Activated CD4-positive, alpha-beta memory T cell treated with anti-CD3 and anti-CD28 coated beads for 36 hours (primary cell): ENCODE results near the gene BCAN. TPM values are rescaled to one million over a fixed set of nuclear protein-coding genes. Genes with fewer than 3 reads are reported as not detected.
A peak's percentile ranks its signal among the peaks of the same experiment; 100 is the strongest.

Experiments used
- CTCF ChIA-PET: fragments of 350-600 bp; sonication (Branson Sonifier 250); formaldehyde crosslinking; loops from one replicate; lab custom pipeline; 2021; ENCODE audit warnings: antibody characterized with exemption, inconsistent platforms; lab: Charles Lee
- POLR2A ChIA-PET: fragments of 350-600 bp; sonication (Branson Sonifier 250); formaldehyde crosslinking; loops from one replicate; lab custom pipeline; 2021; ENCODE audit warnings: antibody characterized with exemption; lab: Charles Lee
- DNase-seq: peaks from one replicate; pipeline ENCODE4 v3.0.0-alpha.2; 2020
- H3K27ac Mint-ChIP-seq: one replicate; pipeline ENCODE4 v1.8.0; 2021; ENCODE audit warnings: mixed read lengths
- H3K27me3 Mint-ChIP-seq: one replicate; pipeline ENCODE4 v1.8.0; 2021; ENCODE audit warnings: mixed read lengths
- H3K36me3 Mint-ChIP-seq: one replicate; pipeline ENCODE4 v1.8.0; 2021; ENCODE audit warnings: mixed read lengths
- H3K4me1 Mint-ChIP-seq: one replicate; pipeline ENCODE4 v1.8.0; 2021; ENCODE audit warnings: low read depth, mixed read lengths
- H3K4me3 Mint-ChIP-seq: one replicate; pipeline ENCODE4 v1.8.0; 2021; ENCODE audit warnings: mild to moderate bottlenecking, mixed read lengths
- H3K9me3 Mint-ChIP-seq: one replicate; pipeline ENCODE4 v1.8.0; 2021; ENCODE audit warnings: mixed read lengths
- intact Hi-C: fragments of 100-400 bp; cut with micrococcal nuclease; formaldehyde crosslinking; loops from one replicate; pipeline ENCODE4 v1.15.1; 2023
- total RNA-seq, 2 experiments: library from RNA; stranded (reverse); gene quantifications; one replicate each; pipeline ENCODE4 v1.2.3, GENCODE V29; 2021

BCAN gene
- total RNA-seq, 2 experiments from 2014 or later: not detected

DNA sequence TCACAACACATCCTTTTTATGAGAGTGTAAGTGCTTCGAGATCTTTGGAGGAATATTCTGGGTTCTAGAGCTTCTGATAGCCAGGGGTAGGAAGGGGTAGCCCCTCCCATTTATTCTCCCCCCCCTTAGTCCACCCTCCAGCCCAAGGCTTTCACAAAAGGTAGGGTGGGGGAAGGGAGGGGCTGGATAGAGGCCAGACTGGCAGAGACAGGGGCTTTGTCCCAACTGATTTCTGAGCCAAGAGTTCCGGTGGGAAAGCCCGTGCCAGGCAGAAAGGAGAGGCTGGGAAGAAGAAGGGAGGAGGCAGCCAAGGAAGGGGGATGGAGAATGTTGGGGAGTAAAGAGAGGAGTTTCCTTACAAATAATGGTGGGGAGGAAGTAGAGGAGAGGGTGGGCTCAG is 3.1 kb downstream of the BCAN start:
- ChIA-PET CTCF (interaction anchor here (1.9 to 3.3 kb wide), 2 partner anchors 13 to 18 kb away, joined by 12 to 30 read pairs; no protein-coding TSS in a partner anchor), POLR2A (no interaction called here)
- no peaks in the 10 kb centered on the region for H3K36me3 Mint-ChIP-seq
- intact Hi-C loops: no loop called here
- DNase-seq: no peak
- H3K27me3 Mint-ChIP-seq: peaks cover 73% of the 10 kb centered on the region
- H3K4me1 Mint-ChIP-seq: peaks cover 24% of the 10 kb centered on the region
- no peak overlapping the region for H3K27ac Mint-ChIP-seq
- no peaks in the 10 kb centered on the region for H3K9me3 Mint-ChIP-seq
- no peak overlapping the region for H3K4me3 Mint-ChIP-seq

DNA sequence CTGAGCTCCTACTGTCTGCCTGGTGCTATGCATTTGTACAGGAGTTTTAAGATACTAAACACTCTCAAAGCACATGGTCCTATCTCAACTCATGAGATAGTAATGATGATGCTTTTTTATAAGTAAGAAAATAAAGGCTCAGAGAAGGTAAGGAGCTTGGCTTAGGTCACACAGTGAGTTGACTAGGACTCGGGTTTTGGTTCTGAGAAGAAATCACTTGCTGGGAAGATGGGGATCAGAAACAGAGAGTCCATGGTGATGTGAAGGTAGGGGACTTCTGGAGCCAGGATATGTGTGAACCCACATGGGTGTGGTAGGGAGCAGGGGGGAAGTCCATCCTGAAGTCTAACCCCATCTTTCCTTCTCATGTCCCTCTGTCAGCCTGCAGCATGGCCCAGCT is 3.7 kb downstream of the BCAN start:
- Mint-ChIP-seq H3K36me3 (no peaks in the 10 kb centered on the region), H3K9me3 (no peaks in the 10 kb centered on the region), H3K4me3 (no peak overlapping the region), H3K27ac (no peak overlapping the region), H3K27me3 (peaks cover 69% of the 10 kb centered on the region), H3K4me1 (peaks cover 23% of the 10 kb centered on the region)
- DNase-seq: no peak
- POLR2A ChIA-PET: no interaction called here
- intact Hi-C loops: no loop called here
- CTCF ChIA-PET: interaction anchor here (1.9 to 3.3 kb wide), 2 partner anchors 13 to 19 kb away, joined by 12 to 30 read pairs; no protein-coding TSS in a partner anchor

DNA sequence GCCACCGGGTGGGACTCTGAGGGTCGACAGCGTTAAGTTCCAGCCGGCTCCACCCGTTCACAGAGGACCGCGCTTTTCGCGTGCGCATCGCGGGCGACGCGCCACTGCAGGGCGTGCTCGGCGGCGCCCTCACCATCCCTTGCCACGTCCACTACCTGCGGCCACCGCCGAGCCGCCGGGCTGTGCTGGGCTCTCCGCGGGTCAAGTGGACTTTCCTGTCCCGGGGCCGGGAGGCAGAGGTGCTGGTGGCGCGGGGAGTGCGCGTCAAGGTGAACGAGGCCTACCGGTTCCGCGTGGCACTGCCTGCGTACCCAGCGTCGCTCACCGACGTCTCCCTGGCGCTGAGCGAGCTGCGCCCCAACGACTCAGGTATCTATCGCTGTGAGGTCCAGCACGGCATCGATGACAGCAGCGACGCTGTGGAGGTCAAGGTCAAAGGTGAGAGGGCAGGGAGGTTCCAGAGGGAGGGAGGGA is 4.9 kb downstream of the BCAN start:
- Mint-ChIP-seq H3K27me3 (peaks cover 65% of the 10 kb centered on the region), H3K4me3 (no peak overlapping the region), H3K4me1 (peaks cover 13% of the 10 kb centered on the region), H3K27ac (no peak overlapping the region), H3K36me3 (no peaks in the 10 kb centered on the region), H3K9me3 (no peaks in the 10 kb centered on the region)
- POLR2A ChIA-PET: no interaction called here
- CTCF ChIA-PET: interaction anchor here (1.9 kb wide), 1 partner anchor 20 kb away, joined by 12 read pairs; no protein-coding TSS in a partner anchor
- intact Hi-C loops: no loop called here
- no peak for DNase-seq

DNA sequence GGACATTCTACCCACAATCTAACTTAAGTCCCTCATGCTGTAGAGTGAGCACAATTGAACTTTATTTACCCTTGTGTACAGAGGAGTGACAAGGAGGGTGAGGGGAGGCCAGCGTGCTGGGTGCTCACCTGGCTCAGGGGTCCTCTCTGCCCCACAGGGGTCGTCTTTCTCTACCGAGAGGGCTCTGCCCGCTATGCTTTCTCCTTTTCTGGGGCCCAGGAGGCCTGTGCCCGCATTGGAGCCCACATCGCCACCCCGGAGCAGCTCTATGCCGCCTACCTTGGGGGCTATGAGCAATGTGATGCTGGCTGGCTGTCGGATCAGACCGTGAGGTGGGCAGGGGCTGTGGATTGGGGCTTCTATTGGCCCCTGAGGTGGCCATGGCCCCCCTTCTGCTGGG is 5.4 kb downstream of the BCAN start:
- ChIA-PET CTCF (interaction anchor here (0.8 kb wide), 1 partner anchor 12 kb away, joined by 4 read pairs; no protein-coding TSS in a partner anchor), POLR2A (no interaction called here)
- Mint-ChIP-seq H3K4me3 (no peak overlapping the region), H3K27me3 (peaks cover 67% of the 10 kb centered on the region), H3K36me3 (no peaks in the 10 kb centered on the region), H3K4me1 (peaks cover 12% of the 10 kb centered on the region), H3K27ac (no peak overlapping the region), H3K9me3 (no peaks in the 10 kb centered on the region)
- no peak for DNase-seq
- intact Hi-C loops: no loop called here

DNA sequence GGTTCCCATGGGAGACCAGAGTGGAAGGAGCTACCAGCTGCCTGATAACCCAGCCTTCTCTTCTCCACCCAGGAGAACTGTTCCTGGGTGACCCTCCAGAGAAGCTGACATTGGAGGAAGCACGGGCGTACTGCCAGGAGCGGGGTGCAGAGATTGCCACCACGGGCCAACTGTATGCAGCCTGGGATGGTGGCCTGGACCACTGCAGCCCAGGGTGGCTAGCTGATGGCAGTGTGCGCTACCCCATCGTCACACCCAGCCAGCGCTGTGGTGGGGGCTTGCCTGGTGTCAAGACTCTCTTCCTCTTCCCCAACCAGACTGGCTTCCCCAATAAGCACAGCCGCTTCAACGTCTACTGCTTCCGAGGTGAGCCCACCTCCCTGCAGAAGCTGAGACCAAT is 6.6 kb downstream of the BCAN start:
- ChIA-PET CTCF (interaction anchor here (0.6 to 2.9 kb wide), 13 partner anchors 10 to 262 kb away, joined by 3 to 19 read pairs (median 4); no protein-coding TSS in a partner anchor), POLR2A (no interaction called here)
- H3K4me1 Mint-ChIP-seq: peaks cover 4% of the 10 kb centered on the region
- H3K27me3 Mint-ChIP-seq: peaks cover 68% of the 10 kb centered on the region
- H3K36me3 Mint-ChIP-seq: no peaks in the 10 kb centered on the region
- no peak overlapping the region for H3K4me3 Mint-ChIP-seq
- H3K27ac Mint-ChIP-seq: no peak overlapping the region
- intact Hi-C loops: no loop called here
- H3K9me3 Mint-ChIP-seq: no peaks in the 10 kb centered on the region
- DNase-seq: no peak

DNA sequence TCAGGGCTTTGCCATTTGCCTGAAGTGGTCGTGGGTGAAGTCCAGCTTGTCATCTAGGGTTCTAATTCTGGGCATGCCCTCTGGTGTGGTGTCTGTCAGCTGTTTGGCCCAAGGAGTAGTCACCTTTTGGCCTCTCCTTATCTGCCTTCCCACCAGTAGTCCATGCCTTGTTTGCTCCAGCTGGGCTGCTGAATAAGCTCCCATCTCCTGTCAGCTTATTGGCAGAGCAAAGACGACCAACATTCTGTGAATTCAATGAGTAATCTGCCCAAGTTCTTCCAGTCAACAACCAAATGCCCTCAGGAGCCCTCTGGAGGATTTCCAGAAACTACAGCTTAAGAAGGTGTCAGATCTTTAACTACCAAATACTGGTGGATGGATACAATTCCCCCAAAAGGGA is 7.0 kb downstream of the BCAN start:
- intact Hi-C loops: no loop called here
- H3K27ac Mint-ChIP-seq: no peak overlapping the region
- H3K4me1 Mint-ChIP-seq: no peaks in the 10 kb centered on the region
- POLR2A ChIA-PET: no interaction called here
- CTCF ChIA-PET: interaction anchor here (0.6 to 2.9 kb wide), 12 partner anchors 9 to 263 kb away, joined by 3 to 19 read pairs (median 4); no protein-coding TSS in a partner anchor
- no peak for DNase-seq
- H3K27me3 Mint-ChIP-seq: peaks cover 69% of the 10 kb centered on the region
- H3K36me3 Mint-ChIP-seq: no peaks in the 10 kb centered on the region
- H3K4me3 Mint-ChIP-seq: no peak overlapping the region
- H3K9me3 Mint-ChIP-seq: no peaks in the 10 kb centered on the region

DNA sequence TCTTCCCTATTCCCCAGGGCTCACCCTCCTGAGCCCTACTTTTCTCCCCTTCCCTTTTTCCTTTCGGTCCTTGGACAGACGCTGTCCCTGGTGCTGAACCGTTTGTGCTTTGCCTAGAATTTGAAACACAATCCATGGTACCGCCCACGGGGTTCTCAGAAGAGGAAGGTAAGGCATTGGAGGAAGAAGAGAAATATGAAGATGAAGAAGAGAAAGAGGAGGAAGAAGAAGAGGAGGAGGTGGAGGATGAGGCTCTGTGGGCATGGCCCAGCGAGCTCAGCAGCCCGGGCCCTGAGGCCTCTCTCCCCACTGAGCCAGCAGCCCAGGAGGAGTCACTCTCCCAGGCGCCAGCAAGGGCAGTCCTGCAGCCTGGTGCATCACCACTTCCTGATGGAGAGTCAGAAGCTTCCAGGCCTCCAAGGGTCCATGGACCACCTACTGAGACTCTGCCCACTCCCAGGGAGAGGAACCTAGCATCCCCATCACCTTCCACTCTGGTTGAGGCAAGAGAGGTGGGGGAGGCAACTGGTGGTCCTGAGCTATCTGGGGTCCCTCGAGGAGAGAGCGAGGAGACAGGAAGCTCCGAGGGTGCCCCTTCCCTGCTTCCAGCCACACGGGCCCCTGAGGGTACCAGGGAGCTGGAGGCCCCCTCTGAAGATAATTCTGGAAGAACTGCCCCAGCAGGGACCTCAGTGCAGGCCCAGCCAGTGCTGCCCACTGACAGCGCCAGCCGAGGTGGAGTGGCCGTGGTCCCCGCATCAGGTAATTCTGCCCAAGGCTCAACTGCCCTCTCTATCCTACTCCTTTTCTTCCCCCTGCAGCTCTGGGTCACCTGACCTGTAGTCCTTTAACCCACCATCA is 10.4 kb downstream of the BCAN start:
- H3K4me3 Mint-ChIP-seq: no peak overlapping the region

DNA sequence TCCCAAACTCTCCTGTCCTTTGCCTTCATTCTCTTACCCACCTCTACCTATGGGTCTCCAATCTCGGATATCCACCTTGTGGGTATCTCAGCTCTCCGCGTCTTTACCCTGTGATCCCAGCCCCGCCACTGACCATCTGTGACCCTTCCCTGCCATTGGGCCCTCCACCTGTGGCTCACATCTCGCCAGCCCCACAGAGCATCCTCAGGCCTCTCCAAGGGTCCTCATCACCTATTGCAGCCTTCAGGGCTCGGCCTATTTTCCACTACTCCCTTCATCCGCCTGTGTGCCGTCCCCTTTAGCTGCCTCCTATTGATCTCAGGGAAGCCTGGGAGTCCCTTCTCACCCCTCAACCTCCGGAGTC is 11.1 kb downstream of the BCAN start:
- H3K27me3 Mint-ChIP-seq: peaks cover 73% of the 10 kb centered on the region
- H3K36me3 Mint-ChIP-seq: no peaks in the 10 kb centered on the region
- ChIA-PET CTCF (interaction anchor here (0.6 to 3.4 kb wide), 5 partner anchors 9 to 68 kb away, joined by 3 to 14 read pairs (median 5); no protein-coding TSS in a partner anchor), POLR2A (no interaction called here)
- no peaks in the 10 kb centered on the region for H3K9me3 Mint-ChIP-seq
- DNase-seq: no peak
- H3K27ac Mint-ChIP-seq: no peak overlapping the region
- H3K4me1 Mint-ChIP-seq: peaks cover 12% of the 10 kb centered on the region
- intact Hi-C loops: no loop called here
- H3K4me3 Mint-ChIP-seq: no peak overlapping the region

More for the DNA sequence above, 10.4 kb downstream of the BCAN start:
- peak; percentile 32 for DNase-seq
- ChIA-PET POLR2A (no interaction called here), CTCF (interaction anchor here (0.6 to 3.4 kb wide), 7 partner anchors 10 to 69 kb away, joined by 3 to 14 read pairs (median 3); no protein-coding TSS in a partner anchor)
- no peaks in the 10 kb centered on the region for H3K36me3 Mint-ChIP-seq
- no peak overlapping the region for H3K27ac Mint-ChIP-seq
- intact Hi-C loops: no loop called here
- H3K27me3 Mint-ChIP-seq: peaks cover 75% of the 10 kb centered on the region
- peaks cover 8% of the 10 kb centered on the region for H3K4me1 Mint-ChIP-seq
- no peaks in the 10 kb centered on the region for H3K9me3 Mint-ChIP-seq

DNA sequence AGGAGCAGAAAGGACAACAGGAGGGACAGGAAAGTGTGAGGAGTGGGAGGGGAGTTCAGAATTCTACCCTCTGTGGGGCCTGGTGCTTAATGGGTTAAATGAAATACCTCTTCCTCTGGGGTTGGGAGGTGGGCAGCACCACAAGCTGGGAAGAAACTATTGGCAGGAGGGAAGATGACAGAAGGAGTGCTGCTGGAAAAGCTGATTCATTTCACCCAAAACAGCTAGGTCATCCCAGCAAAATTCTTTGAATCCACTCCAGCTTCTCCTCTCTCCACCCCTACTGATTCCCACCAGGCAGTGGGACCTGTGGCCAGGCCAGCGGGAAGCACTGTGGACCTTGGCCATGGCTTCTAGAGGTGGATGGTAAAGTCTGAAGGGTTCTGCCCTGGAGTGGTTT is 12.8 kb downstream of the BCAN start:
- Mint-ChIP-seq H3K27me3 (peaks cover 62% of the 10 kb centered on the region), H3K4me3 (no peak overlapping the region), H3K27ac (no peak overlapping the region), H3K36me3 (no peaks in the 10 kb centered on the region), H3K4me1 (peaks cover 19% of the 10 kb centered on the region), H3K9me3 (no peaks in the 10 kb centered on the region)
- POLR2A ChIA-PET: no interaction called here
- CTCF ChIA-PET: interaction anchor here (1.3 to 8.7 kb wide), 4 partner anchors 13 to 235 kb away, joined by 4 to 209 read pairs (median 6); no protein-coding TSS in a partner anchor
- no peak for DNase-seq
- intact Hi-C loops: no loop called here

DNA sequence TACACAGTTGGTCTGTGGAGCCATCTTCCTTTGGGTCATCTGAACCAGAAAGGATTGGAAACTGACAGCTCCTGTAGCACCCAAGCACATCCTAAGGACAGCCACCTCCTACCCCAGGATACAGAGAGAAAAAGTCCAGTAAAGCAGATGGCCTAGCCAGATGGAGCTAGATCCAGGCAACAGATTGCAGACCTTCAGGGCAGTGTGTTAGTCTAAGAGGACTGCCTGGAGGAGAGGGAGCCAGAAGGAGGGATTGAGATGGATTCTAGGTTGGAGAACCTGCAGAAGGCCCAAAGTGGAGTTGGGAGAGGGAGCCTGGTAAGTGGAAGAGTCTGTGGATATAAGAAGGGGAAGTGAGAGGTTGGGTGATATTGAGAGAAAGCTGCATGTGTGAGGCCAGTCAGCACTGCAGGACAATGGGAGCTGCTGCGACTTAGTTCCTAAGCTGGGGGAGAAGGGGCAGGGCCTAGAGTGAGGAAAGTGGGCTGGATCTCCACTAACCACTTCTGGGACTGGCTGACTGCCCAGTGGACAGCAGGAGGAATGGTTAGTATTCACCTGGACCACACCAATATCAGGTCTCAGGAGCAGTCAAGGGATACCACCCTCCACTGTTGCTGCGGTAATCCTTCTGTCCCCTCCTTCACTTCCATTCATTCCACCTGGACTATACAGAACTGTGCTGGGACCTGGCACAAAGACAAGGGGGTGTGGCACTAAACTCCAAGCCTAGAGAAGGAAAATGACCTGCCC is 13.4 kb downstream of the BCAN start:
- CTCF ChIA-PET: interaction anchor here (0.6 to 8.7 kb wide), 7 partner anchors 14 to 270 kb away, joined by 3 to 209 read pairs (median 5); no protein-coding TSS in a partner anchor
- Mint-ChIP-seq H3K4me1 (peaks cover 24% of the 10 kb centered on the region), H3K9me3 (no peaks in the 10 kb centered on the region), H3K27ac (no peak overlapping the region), H3K4me3 (no peak overlapping the region), H3K27me3 (peaks cover 61% of the 10 kb centered on the region), H3K36me3 (no peaks in the 10 kb centered on the region)
- no peak for DNase-seq
- POLR2A ChIA-PET: no interaction called here
- intact Hi-C loops: no loop called here

DNA sequence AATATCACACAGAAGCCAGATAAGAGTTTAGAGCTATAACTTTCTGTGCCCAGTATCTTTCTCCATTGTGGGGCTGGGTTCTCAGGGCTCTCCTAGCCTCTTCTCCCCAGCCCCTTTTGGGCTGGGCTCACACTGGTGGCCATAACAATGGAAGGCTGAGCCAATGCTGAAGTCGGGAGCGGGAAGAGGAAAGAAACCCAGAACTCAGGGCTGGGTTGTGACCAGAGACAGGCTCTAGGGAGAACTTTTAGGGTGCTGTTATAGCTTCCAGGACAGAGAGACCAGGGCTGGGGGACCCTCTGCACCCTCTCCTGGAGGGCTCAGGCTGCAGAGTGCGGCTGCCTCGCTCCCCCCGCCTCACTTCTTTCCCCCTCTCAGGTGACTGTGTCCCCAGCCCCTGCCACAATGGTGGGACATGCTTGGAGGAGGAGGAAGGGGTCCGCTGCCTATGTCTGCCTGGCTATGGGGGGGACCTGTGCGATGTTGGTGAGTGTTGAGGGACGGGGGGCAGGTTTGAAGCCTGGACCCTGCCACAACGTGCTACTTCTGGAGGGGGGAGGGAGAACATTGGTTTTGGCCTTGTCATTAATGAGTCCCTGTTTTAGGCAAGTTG is 14.1 kb downstream of the BCAN start:
- peaks cover 28% of the 10 kb centered on the region for H3K4me1 Mint-ChIP-seq
- H3K27me3 Mint-ChIP-seq: peaks cover 57% of the 10 kb centered on the region
- DNase-seq: no peak
- H3K36me3 Mint-ChIP-seq: no peaks in the 10 kb centered on the region
- ChIA-PET CTCF (interaction anchor here (0.8 to 8.7 kb wide), 8 partner anchors 22 to 270 kb away, joined by 3 to 209 read pairs (median 4); partner anchors contain the start of gene HAPLN2), POLR2A (no interaction called here)
- H3K4me3 Mint-ChIP-seq: no peak overlapping the region
- intact Hi-C loops: no loop called here
- no peak overlapping the region for H3K27ac Mint-ChIP-seq
- no peaks in the 10 kb centered on the region for H3K9me3 Mint-ChIP-seq
